ENCODE measurements around the gene ZFAND3. TPM values are rescaled to one million over a fixed set of nuclear protein-coding genes. Genes with fewer than 3 reads are reported as not detected.
"Not testable (repeated sequence)": the region's sequence is repeated elsewhere in the genome, so short reads cannot be mapped to it uniquely, and the experiment has no call there.

ZFAND3 gene
- total RNA-seq, 1 donor from 2014 or later, result 16.5 TPM

DNA sequence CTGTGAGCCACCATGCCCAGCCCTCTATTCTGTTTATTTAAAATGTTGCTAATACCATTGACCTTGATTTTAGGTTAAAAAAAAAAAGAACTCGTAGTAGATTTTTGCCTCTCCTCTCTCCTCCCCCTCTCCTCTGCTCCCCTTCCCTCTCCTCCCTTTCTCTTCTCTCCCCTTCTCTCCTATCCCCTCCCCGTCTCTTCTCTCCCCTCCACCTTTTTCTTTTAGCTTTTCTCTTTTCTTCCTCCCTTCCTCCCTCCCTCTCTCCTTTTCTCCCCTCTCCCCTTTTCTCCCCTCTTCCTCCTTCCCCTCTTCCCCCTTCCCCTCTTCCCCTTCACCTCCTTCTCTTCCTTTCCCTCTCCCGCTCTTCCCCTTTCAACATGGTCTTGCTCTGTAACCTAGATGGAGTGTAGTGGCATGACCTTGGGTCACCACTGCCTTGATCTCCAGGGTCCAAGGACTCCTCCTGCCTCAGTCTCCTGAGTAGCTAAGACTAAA is 223.8 kb downstream of the ZFAND3 start:
- no peak for DNase-seq (ENCODE audit: low read depth in 2 of 2)

DNA sequence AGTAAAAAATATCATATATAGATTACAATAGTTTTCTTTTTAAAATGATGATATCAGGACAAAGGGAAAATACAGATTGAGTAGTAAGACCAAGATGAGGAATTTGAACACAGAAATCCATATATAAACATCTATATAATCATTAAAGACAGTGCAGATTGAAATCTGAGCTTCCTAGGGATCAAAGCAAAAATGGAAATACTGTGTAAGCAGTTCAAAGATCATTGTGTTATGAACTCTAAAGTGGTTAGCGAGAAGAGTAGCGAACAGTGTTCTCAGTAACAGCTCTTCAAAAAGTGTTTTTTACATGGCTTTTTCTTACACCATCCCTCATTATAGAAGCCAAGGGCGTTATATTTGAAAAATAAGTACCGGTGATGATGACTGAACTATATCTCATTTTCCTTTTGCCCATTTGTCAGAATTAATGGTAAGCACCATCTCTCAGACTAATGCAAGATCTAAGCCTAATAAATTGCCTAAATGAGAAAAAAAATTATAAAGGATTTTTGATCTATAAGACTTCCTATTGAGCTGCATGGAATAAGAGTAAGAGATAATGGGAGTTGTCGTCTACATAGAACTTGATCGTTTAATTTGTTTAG is 226.3 kb downstream of the ZFAND3 start:
- no peak for DNase-seq (ENCODE audit: low read depth in 2 of 2)

DNA sequence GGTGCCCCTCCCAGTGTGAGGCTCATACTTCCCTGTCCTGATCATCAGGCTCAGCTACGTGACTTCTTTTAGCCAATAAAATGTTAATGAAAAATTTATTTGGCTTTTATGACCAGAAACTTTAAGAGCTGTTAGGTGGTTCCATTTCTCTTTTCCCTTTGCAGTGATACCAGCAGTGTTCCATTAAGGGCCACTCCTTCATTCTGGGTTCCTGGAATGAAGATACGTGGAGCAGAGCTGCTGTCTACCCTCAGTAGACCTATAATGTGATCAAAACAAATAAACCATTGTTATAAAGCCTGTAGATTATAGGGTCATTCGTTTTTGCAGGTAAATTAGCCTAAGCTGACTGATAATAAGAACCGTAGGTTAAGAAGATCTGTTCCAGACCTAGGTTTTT is 228.0 kb downstream of the ZFAND3 start:
- DNase-seq (ENCODE audit: low read depth in 2 of 2), result no peak

DNA sequence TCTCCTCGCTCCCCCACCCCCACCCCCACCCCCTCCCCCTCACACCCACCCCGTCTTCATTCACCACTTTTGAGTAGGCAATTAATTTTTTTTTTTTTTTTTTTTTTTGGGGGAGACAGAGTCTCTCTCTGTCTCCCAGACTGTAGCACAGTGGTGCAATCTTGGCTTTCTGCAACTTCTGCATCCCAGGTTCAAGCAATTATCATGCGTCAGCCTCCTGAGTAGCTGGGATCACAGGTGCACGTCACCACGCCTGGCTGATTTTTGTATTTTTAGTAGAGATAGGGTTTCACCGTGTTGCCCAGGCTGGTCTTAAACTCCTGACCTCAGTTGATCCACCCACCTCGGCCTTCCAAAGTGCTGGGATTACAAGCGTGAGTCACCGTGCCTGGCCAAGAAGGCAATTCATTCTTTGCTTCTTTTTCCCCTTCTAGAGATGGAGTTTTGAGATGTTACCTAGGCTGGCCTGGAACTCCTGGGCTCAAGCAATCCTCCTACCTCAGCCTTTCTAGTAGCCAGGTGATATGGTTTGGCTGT is 230.4 kb downstream of the ZFAND3 start:
- not testable (repeated sequence) for DNase-seq (ENCODE audit: low read depth in 2 of 2)

DNA sequence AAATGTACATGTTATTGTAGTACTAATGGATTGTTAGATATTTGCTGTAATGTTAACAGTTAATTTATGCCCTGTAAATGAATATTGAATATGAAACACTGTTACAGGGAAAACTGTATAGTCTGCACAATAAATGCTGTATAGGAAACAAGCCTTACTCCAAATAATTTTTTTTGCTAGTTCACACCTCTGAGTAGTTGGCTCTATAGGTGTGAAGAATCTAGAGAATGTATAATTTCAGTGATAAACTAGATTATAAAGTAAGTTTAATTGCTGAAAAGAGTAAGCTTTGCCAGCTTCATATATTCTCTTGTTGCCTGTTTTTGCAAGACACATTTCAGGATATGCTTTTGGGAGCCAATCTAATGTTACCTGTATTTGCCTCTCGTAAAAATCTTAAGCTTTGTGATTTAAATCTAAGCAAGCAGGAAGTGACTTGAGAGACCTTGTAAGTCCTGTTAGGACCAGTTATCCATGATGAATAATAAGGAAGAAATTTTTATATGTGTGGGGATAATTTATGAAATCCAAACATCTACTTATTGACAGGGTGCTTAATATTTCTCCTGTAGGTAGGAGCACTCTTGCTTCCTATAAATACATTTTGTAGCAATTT is 232.4 kb downstream of the ZFAND3 start:
- DNase-seq (ENCODE audit: low read depth in 2 of 2), result no peak

DNA sequence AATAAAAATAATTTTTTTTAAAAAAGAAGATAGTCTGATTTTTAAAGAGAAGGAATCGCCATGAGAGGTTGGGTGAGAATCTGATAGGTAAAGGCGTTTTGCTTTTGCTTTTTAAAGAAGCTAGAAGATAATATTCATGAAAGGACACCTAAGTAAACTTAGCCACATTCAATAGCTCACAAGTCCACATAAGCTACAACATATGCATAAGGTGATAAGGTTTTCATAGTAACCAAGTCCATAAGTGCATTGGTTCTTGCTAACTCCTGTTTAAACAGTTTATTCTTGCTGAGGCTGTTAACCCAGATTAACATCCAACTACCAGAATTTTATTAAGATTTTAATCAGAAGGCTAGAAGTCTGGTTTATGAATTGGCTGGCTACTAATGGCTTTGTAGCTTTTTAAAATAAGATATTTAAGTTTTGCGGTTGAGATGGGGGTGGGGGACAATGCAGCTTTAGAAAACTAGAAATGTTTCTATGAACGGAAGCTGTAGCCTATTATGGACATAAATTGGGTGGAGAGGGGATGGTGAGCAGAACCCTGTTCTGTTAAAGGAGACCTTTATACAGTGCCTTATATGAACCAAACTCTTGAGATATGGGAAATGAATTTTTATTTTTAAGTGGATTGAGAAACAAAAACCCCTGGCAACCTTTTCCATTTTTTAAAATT is 235.1 kb downstream of the ZFAND3 start:
- no peak for DNase-seq (ENCODE audit: low read depth in 2 of 2)

DNA sequence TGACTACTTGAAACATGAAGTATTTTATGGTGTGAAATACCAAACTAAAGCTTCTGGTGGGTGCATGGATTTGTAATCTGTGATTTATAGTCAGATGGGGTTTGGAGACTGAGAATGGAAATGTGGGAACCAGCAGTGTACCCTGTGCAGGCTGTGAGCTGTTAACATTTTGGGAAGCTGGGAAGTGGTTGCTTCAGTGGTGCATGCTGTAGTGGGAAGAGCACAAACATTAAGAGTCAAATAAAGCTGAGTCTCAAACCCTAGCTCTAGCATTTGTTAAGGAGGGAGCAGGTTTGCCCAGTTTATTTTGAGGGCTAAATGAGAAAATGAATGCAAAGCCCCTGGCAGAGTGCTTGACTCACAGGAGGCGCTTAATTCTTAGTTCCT is 235.7 kb downstream of the ZFAND3 start:
- DNase-seq (ENCODE audit: low read depth in 2 of 2), result no peak

DNA sequence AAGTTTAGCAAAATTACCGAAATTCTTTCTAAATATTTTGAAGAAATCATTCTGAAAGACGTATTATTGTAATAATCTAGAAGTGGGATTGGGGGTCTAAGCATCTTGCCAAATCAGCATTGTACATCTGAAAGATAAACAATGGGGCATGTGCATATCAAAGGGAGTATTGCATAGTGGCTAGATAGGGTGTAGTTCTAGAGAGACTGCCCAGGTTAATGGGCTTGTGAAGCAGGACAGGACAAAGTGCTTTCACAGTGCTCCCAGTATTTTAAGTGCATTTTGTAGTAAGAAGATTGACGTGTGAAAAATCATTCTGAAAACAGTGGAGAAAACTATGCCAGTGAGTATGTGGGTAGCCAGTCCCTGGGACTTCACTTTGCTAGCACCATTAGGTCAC is 236.8 kb downstream of the ZFAND3 start:
- DNase-seq (ENCODE audit: low read depth in 2 of 2), result no peak

DNA sequence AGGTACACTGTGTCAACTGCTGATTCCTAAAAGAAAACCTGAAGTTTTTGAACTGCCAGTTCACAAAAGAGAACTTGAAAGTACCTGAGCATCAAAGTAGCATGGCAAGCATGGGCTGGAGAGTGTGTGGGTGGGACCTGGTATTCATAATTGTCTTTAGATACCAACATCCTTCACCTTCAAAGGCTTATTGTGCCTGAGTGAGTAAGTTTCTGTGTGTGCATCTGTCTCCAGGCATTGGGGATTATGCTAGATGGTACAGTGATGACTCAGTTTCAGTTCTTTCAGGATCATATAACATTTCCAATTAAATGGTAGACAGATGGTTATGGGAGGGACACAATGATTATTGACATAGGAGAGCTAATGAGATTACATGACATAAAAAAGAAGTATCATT is 238.5 kb downstream of the ZFAND3 start:
- peak in 1 of 2 donors; percentile 6 for DNase-seq (ENCODE audit: low read depth in 2 of 2)

DNA sequence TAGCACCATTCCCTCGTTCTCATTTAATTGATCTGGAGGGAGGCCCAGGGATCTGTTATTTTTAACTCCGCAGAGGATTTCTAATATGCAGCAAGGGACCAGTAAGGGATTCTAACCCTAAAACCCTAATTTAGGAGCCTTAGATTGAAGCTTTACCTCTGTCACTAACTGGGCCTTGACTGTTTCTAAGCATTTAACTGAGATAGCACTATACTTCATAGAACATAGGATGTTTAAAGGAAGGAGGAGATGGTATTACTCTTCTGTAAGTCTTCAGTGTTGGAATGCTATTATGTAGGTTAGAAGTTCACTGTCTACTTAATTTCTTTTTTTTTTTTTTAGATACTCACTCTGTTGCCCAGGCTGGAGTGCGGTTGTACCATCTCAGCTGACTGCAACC is 242.5 kb downstream of the ZFAND3 start:
- no peak for DNase-seq (ENCODE audit: low read depth in 2 of 2)

DNA sequence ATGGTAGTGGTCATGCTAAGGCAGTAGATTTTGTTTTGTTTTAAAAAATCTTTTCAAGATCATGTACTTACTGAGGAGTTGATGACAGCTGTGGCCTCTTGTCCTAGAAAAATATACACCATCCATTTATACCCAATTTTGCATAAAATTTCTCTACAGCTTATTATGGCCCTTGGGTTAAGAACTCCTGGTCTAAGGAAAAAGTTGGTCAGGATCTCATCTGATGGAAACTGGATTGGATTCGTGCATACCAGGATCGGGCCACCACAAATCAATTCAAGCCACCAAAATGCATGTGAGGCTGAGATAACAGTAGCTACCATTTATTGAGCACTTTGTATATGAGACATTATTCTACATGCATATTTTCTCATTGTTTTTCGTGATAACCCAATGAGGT is 244.4 kb downstream of the ZFAND3 start:
- no peak for DNase-seq (ENCODE audit: low read depth in 2 of 2)

DNA sequence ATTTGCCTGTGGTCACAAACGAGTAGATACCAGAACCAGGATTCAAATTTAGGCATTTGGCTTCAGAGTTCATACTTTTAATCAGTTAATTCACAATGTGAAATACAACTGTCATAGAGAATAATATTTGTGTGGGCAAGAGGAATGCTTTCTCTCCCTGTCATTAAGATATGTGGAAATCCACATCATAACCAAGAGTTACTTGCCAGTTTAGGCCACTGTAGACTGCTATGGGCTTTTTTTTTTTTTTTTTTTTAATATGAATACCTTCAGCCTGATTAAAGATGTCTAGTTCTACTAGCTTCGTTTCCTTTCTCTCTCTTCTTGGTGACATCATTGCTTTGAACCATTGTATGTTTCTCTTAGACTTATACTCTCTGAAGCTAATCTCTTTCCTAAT is 244.9 kb downstream of the ZFAND3 start:
- DNase-seq (ENCODE audit: low read depth in 2 of 2), result no peak

DNA sequence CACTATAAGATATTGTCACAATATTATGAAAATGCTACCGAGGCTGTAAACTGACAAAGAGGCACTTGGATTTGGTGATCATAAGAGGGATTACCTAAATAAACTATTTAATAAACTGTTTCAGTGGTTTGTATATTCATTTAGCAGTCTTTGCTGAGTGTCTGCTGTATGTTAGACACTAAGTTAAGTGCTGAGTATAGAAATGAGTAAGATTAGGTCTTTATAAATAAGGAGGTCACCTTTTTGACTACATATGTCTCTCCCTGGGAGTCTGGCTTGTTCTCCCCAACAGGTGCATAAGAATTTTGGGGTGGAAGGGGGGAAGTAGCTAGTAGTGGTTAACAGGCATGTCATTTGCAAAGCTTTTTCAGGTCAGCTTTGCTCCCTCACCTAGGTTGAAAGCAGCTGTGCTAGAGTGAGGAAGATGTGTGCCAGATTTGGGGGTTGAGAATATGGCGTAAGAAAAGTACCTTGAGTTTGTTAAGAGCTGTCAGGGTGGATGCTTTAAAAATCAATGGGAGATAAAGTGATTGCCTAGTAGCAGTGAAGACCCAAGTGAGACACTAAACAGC is 246.3 kb downstream of the ZFAND3 start:
- DNase-seq (ENCODE audit: low read depth in 2 of 2), result no peak

DNA sequence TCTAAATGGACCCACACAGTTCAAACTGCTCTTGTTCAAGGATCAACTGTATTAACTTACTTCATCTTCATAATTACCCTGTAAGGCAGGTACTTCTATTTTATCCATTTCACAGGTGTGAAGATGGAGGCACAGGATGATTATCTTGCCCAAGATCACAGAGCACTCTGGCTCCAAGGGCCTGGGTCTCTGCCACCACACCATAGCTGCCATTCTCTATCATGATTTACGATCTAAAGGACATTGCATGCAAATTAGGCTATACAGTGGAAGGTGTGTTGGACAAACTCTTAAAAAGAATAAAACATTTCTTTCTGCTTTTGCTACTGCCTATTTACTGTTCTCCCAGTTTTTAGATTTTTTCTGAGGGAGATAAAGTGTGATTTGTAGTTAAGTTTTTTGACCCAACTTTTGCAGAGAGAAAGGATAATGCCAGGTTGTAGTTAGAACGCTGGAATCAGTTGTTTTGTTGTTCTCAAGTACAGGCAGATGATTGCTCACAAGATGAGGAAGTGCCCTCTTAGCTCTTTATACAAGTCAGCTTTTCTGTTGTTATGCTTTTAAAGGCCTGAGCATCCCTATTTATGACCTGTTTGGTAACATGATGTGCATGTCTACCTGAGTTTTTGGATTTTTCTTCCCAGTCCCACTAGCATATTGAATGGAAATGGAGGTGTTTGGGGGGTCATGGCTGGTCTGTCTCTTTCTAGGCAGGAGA is 247.9 kb downstream of the ZFAND3 start:
- DNase-seq (ENCODE audit: low read depth in 2 of 2), result no peak

DNA sequence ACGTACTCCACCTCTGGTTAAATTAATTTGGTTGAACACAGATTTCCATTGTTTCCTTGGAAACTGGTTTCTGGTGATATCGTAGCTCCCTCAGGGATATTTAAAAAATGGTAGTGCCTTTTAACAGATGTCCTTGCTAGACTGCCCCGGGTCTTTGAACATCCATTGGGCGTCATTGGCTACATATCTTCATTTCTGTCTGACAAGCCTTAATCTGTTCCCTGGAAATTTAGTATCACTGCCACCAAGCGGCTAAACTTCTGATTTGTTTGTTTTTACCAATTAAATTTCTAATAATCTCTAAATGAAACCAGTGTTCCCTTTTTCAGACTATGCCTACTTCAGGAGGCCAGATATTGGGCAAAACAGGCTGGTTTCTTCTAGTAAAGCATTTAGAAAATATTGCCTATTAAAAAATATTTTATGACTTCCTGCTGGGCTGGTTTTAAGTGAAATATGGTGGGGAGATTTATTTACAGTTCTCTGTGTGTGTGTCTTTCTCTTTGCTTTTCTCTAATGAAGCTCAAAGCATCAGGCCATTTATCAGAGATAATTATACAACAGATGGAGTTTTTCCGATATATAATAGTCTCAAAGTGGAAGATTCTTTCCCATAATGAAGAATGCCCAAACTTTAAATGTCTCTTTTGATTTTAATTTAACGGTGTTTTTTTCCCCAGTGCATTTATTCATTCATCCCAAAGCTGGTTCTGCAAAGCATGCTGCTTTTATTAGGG is 249.5 kb downstream of the ZFAND3 start:
- DNase-seq (ENCODE audit: low read depth in 2 of 2), result peak in 1 of 2 donors; percentile 28

DNA sequence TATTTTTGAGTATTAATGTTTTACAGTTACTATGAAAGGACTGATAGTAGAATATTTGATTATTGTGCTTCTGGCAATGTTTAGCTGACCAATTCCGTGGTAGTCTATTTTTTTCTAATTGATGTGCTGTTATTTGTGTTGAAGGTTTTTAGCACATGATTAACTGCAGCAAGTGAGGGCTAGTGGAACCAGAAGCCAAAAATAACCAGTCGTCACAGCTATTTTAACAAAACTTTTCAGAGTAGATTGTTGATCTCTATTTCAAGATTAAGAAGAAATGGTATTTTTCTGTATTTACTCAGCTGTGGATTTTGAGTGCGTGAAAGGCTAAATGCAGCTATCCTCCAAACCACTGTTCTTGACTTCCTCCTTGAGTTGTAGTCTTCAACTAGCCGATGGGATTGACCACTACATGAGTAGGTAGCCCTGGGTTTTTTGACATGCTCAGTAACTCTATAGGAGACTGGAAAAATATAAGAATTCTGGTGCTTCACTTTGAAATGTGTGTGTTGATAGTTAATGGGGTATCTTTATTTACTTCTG is 258.0 kb downstream of the ZFAND3 start:
- DNase-seq (ENCODE audit: low read depth in 2 of 2), result no peak

DNA sequence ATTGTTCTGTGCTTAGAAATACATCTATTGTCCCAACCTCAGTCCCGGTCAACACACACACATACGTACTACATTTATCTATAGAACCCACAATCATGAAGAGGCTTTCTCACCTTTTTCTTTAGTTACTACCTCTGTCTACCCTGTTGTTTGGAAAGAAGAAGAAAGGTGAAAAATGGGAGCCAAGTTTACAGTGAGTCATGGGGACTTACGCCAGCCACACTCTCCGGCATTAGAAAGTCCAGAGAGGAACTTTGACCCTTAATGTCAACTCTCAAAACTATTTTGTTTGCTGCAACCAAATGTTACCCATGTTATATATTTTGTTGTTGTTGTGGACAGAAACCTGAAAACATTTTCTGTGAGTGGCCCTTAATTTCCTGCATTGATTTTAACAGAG is 259.1 kb downstream of the ZFAND3 start:
- DNase-seq (ENCODE audit: low read depth in 2 of 2), result peak; percentile 2 to 21

DNA sequence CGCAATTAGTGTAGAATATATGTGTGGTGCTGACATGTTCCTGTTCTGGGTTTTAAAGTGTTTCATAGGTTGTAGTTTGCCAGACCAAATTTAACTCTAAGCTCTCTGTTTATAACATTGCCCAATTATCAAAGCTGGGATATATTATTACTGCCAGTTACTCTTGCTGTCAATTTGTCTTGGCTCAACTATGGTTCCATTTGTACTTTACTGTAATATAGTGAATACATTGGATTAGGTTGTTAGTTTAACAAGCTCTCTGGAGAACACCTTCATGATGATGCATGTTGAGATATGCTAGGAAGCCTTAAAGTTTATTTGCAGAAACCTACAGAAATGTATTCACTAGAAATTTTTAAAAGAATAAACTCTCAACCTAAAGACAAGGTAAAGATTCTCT is 259.6 kb downstream of the ZFAND3 start:
- no peak for DNase-seq (ENCODE audit: low read depth in 2 of 2)

DNA sequence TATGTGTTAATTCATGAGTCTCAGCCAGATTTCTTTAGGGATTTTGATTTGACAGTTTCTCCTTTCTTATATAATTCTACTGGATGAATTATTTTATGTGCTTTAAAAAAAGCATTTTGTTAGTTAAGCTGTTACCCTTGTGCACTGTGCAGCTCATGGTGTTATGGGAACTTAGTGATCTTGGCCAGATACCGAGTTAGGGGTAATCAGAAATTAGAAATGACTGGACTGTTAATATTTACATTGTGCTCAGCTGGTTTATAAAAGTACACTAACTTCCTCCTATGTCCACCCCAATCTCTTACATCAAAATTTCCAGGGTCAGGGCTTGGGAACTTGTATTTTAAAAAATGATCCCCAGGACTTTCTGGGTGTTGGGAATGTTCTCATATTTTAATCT is 260.0 kb downstream of the ZFAND3 start:
- no peak for DNase-seq (ENCODE audit: low read depth in 2 of 2)

DNA sequence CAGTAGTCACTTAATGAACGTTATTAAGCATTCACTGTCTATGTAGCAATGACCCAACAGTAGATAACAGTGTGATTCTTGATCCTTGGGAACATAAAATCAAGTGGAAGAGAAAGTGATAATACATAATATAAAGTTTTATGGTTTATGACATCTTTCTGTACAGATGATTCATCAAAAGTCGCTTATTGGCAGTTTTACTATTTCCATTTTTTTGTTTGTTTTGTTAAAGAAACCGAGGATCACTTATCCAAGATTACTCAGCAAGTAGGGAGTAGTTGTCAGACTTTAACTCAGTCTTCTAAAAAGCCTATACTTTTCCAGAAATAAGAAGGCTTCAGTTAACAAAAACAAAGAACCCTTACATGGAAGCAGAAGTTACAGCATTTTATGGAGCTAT is 260.8 kb downstream of the ZFAND3 start:
- peak in 1 of 2 donors; percentile 15 for DNase-seq (ENCODE audit: low read depth in 2 of 2)

DNA sequence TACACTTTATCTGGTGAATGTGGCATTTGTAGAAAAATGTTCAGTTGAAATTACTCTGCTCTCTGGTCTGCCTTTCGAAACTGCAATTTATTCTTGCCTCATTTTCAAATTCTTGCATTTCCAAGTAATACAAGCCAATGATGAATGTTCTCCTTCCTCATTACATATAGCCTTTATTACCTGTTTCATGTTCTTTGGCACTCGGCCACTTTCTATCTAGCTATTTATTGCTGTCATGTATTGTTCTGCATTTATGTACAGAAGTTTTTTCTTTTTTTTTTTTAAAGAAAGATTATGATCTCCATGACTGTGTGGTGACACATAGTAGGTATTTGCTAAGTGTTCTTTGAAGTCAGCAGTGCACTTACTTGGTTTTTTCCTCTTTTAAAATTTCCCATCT is 261.4 kb downstream of the ZFAND3 start:
- DNase-seq (ENCODE audit: low read depth in 2 of 2), result peak; percentile 18 to 36

Data from lung microvascular endothelial cell (primary cell).